ENCODE results near the gene PNPLA3. TPM values are rescaled to one million over a fixed set of nuclear protein-coding genes. Genes with fewer than 3 reads are reported as not detected.

PNPLA3 gene
- polyA plus RNA-seq, 1 of the 3 experiments (the other 2 are of a cell fraction): 3.2 TPM

- Histone ChIP-seq H3K4me2 (no peak overlapping the region), H2AFZ (ENCODE audit: low read depth) (no peak overlapping the region), H4K20me1 (ENCODE audit: insufficient read depth) (no peaks in the 10 kb centered on the region), H3F3A (replicated peaks; ENCODE audit: insufficient read depth) (no peaks in the 10 kb centered on the region), H3K27ac (ENCODE audit: low read depth in 2 of 2, low read length in 1 of 2) (no peak overlapping the region), H3K27me3 (ENCODE audit: insufficient read depth) (no peaks in the 10 kb centered on the region; the same call in 1 of the 2 replicates), H3K36me3 (replicated peaks in 1 of 2; ENCODE audit: control insufficient read depth in 1 of 2, insufficient read depth in 2 of 2, low read length in 1 of 2) (no peaks in the 10 kb centered on the region), H3K79me2 (ENCODE audit: insufficient read depth) (no peaks in the 10 kb centered on the region), H3K9me2 (no peaks in the 10 kb centered on the region), H3K4me1 (ENCODE audit: control insufficient read depth in 1 of 2, insufficient read depth in 2 of 2, low read depth in 1 of 2, low read length in 1 of 2) (no peaks in the 10 kb centered on the region), H3K9me3 (no peaks in the 10 kb centered on the region), H3K4me3 (ENCODE audit: low read depth in 2 of 2, low read length in 1 of 2) (no peak overlapping the region), H3K9ac (no peak overlapping the region)
- WGBS (ENCODE audit: low lambda C conversion rate): 21% methylated on average over 1 of the region's 17 CpGs
- TF ChIP-seq TEAD4 (IDR thresholded peaks at IDR 0.05; ENCODE audit: borderline replicate concordance, insufficient read depth) (no peak), EZH2phosphoT487 (IDR thresholded peaks at IDR 0.05; ENCODE audit: borderline replicate concordance, low read depth) (no peak), RFX5 (IDR thresholded peaks at IDR 0.05; ENCODE audit: low read length) (no peak), MAX (IDR thresholded peaks at IDR 0.05; ENCODE audit: low read depth) (no peak), FOXJ3 (CRISPR knock-in tag; IDR thresholded peaks at IDR 0.05) (no peak), RCOR1 (IDR thresholded peaks at IDR 0.05; ENCODE audit: low read length) (no peak), EP300 (IDR thresholded peaks at IDR 0.05; ENCODE audit: borderline replicate concordance in 1 of 2, low read depth in 1 of 2, low read length in 1 of 2) (no peak), TAF1 (IDR thresholded peaks at IDR 0.05; ENCODE audit: borderline replicate concordance, low read depth, low read length) (no peak), USF1 (IDR thresholded peaks at IDR 0.05; ENCODE audit: borderline replicate concordance, low read depth) (no peak), USF2 (IDR thresholded peaks at IDR 0.05; ENCODE audit: borderline replicate concordance, low read depth, low read length) (no peak), TCF12 (IDR thresholded peaks at IDR 0.05) (no peak), NFIC (IDR thresholded peaks at IDR 0.05; ENCODE audit: borderline replicate concordance) (no peak), MEF2A (IDR thresholded peaks at IDR 0.05; ENCODE audit: borderline replicate concordance, low read depth) (no peak), IRF3 (IDR thresholded peaks at IDR 0.05; ENCODE audit: low read depth, low read length) (no peak), SIN3A (IDR thresholded peaks at IDR 0.05; ENCODE audit: borderline replicate concordance, low read depth, low read length) (no peak), RXRA (IDR thresholded peaks at IDR 0.05; ENCODE audit: borderline replicate concordance, low read depth) (no peak)
- ChIA-PET CTCF (interaction anchor here (0.7 to 2.2 kb wide), 24 partner anchors 7 to 496 kb away, joined by 3 to 21 read pairs (median 4); no protein-coding TSS in a partner anchor), POLR2A (no interaction called here)
- no peak for DNase-seq
These were observed 39.7 kb upstream of the PNPLA3 start for GRCh38 chr22:43883719-43884415.

Measured in SK-N-SH (cell line).